ENCODE measurements around the gene ACOX3. TPM values are rescaled to one million over a fixed set of nuclear protein-coding genes. Genes with fewer than 3 reads are reported as not detected.

ACOX3 gene
- total RNA-seq, 4 donors from 2014 or later: 42.3 to 86.2 (median 50.3) TPM

GRCh38 chr4:8338351-8338961 lies 102.1 kb downstream of the ACOX3 start:
- Histone ChIP-seq H3K27ac (no peak overlapping the region), H3K27me3 (peaks cover 0 to under 1% (median 0%) of the 10 kb centered on the region in 4 donors), H3K36me3 (no peaks in the 10 kb centered on the region), H3K4me3 (no peak overlapping the region), H3K4me1 (peaks cover 4 to 23% (median 6%) of the 10 kb centered on the region in 3 donors), H3K9me3 (no peaks in the 10 kb centered on the region)
- no peak for DNase-seq
- WGBS, 2 donors: 61 to 65% methylated on average over 4 of the region's 4 CpGs
- TF ChIP-seq POLR2A (IDR thresholded peaks at IDR 0.05): no peak
- no peak for TF ChIP-seq CTCF (IDR thresholded peaks at IDR 0.05)
- intact Hi-C loops (cut with DNase I): no loop called here

- TF ChIP-seq POLR2A (IDR thresholded peaks at IDR 0.05) (no peak), CTCF (IDR thresholded peaks at IDR 0.05) (no peak)
- H3K9me3 ChIP-seq: no peaks in the 10 kb centered on the region
- H3K4me3 ChIP-seq: no peak overlapping the region
- intact Hi-C loops (cut with DNase I): no loop called here
- no peak overlapping the region for H3K27ac ChIP-seq
- H3K4me1 ChIP-seq: peaks cover 0 to 8% (median 3%) of the 10 kb centered on the region in 3 donors
- no peaks in the 10 kb centered on the region for H3K36me3 ChIP-seq
- WGBS, 2 donors: 44 to 57% methylated on average over 7 of the region's 7 CpGs
- DNase-seq: no peak
- H3K27me3 ChIP-seq: peaks cover 0 to 9% (median 0%) of the 10 kb centered on the region in 4 donors
Observed at GRCh38 chr4:8336412-8337075, 104.0 kb downstream of the ACOX3 start.

- Histone ChIP-seq H3K9me3 (no peaks in the 10 kb centered on the region), H3K4me1 (peaks cover 0 to 8% (median 0%) of the 10 kb centered on the region in 3 donors), H3K36me3 (no peaks in the 10 kb centered on the region), H3K4me3 (no peak overlapping the region), H3K27me3 (peaks cover 0 to 15% (median 0%) of the 10 kb centered on the region in 4 donors), H3K27ac (no peak overlapping the region)
- TF ChIP-seq POLR2A (IDR thresholded peaks at IDR 0.05) (no peak), CTCF (IDR thresholded peaks at IDR 0.05) (no peak)
- no peak for DNase-seq
- intact Hi-C loops (cut with DNase I): no loop called here
- 78 to 87% methylated on average over 2 of the region's 2 CpGs for WGBS, 2 donors
Observed at GRCh38 chr4:8335848-8336247, 104.7 kb downstream of the ACOX3 start.

- Histone ChIP-seq H3K27ac (no peak overlapping the region), H3K4me1 (peaks cover 0 to 14% (median 0%) of the 10 kb centered on the region in 3 donors), H3K9me3 (no peaks in the 10 kb centered on the region), H3K27me3 (peaks cover 0 to 20% (median 0%) of the 10 kb centered on the region in 4 donors), H3K36me3 (no peaks in the 10 kb centered on the region), H3K4me3 (no peak overlapping the region)
- TF ChIP-seq POLR2A (IDR thresholded peaks at IDR 0.05) (no peak), CTCF (IDR thresholded peaks at IDR 0.05) (no peak)
- 89% methylated on average over 9 of the region's 13 CpGs; no CpG with 5 or more reads in 1 of the 2 donors for WGBS, 2 donors
- intact Hi-C loops (cut with DNase I): no loop called here
- DNase-seq: no peak
Observed at GRCh38 chr4:8334786-8335460, 105.6 kb downstream of the ACOX3 start.
